NCI-H1105 (cell line): Measurements from ENCODE around the gene OR2G6.
"Not testable (repeated sequence)": the region's sequence is repeated elsewhere in the genome, so short reads cannot be mapped to it uniquely, and the experiment has no call there.

ENCODE experiments used
- DNase-seq: peaks from one replicate; lab custom pipeline; 2025; lab: John Stamatoyannopoulos, UW

OR2G6 gene

DNA sequence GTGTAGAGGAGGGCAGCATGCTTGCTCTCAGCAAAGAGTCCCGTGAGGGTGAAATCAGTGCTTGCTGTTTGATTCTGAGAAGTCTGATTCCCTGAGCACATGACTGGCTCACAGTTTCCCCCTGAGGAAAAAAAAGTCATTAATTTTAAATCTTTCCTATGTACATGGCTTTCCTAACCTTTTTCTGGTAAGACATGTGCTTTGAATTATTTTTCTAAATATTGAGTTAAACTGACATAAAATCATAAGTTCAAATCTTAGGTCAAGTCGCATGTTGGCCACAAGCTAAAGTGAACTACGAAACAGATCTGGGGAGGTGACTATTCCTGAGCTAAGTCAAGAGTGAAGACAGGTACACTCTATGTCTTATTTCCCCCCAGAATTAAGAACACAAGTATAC lies 66.8 kb downstream of the OR2G6 start, which contains the start of gene OR2T34:
Gene OR2T34 (minus strand): TSS at position 101 of the 400 bp plus-strand sequence. CDS start 0 bp downstream, at position 101.
- DNase-seq = not testable (repeated sequence)

DNA sequence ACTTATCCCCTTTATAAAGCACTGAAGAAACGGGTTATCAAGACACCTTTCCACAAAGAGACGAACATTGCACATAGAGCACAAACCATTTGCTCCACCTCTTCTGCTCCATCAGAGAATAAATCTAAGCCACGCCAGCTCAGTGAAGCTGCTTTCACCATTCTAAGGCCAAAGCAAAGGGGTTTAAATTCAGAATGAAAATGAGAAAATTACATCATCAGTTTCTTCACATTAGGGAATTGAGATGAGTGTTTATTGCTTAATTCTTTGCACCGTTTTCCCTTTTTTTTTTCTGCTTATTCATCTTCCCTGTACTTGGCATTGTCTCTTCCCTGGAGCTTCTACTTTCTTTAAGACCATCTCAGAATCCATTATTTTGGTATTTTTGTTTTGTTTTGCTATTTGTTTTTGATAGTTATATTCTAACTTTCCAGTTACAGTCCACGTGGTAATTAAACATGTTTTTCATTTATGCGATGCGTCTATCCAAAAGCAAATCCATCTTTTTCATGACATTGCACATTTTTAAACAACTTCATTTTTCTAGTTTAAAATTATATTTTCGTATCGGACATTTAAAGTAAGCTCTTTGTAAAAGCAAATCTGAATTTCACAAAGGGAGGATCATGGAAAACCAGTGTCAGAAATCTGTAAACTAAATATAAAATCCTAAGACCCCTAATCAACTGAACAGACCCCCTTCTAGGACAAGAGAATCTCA lies 68.5 kb downstream of the OR2G6 start:
- no peak for DNase-seq
